GM10266 (cell line): ENCODE measurements around the gene DUSP3.
A peak's percentile ranks its signal among the peaks of the same experiment; 100 is the strongest.

Experiments used
- DNase-seq: peaks from one replicate; pipeline ENCODE4 v3.0.0; 2012; ENCODE audit errors: extremely low spot score
- CTCF ChIP-seq: IDR thresholded peaks from 2 replicates; pipeline ENCODE4 v1.5.1; 2012; ENCODE audit warnings: mild to moderate bottlenecking, low read depth; ENCODE audit not compliant: control insufficient read depth, insufficient read depth; ENCODE audit errors: missing control alignments

Gene DUSP3

DNA sequence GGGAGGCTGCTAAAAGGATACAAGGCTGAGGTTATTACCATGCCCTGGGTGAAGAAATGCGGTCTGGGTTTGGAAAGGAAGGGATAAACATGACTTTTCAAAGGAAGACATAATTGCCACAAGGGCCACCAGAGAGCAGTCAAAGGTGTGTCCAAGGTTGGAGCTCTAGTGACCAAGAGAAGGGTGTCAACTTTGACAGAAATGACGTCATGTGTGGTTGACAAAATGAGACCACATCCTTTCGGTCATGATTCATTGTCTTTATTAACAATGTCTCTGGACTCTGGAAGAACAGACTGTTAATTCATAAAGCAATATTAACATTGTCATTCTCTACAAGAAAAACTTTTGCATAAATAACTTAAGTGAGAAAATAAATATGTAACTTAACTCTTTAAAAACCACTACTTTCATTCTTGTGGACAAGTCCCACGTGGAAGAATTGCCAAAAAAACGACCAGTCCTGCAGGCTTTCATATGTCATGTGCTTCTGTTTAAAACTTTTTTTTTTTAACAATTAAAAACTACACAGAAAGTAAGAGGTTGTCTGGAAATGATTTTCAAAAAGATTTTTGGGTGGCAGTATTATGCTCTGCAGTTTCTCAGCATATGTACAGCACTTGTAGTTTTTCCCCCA is 25.2 kb downstream of the DUSP3 start:
- TF ChIP-seq CTCF = no peak
- DNase-seq = peak; percentile 66

DNA sequence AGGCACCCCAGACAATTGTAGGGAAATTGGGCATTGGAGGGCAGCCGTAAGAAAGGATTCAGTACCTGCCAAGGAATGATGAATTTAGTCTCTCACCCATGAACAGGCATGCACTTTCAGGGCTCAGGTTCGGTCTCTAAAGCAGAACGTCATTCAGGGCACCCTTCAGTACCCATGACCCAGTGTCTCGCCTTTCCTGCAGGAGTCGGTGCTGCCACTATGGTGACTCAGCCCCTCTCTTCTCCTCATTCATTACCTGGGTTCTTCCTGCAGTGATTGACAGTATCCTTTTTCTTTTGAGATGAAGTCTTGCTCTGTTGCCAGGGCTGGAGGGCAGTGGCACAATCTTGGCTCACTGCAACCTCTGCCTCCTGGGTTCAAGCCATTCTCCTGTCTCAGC is 28.6 kb downstream of the DUSP3 start:
- TF ChIP-seq CTCF = no peak
- no peak for DNase-seq

GRCh38 chr17:43745541-43745940 is 33.2 kb downstream of the DUSP3 start:
- no peak for DNase-seq
- TF ChIP-seq CTCF = no peak

GRCh38 chr17:43741636-43742035 is 37.1 kb downstream of the DUSP3 start:
- no peak for TF ChIP-seq CTCF
- DNase-seq = no peak

- no peak for TF ChIP-seq CTCF
- no peak for DNase-seq
These were observed 38.2 kb downstream of the DUSP3 start for GRCh38 chr17:43740541-43740940.

- DNase-seq = no peak
- TF ChIP-seq CTCF = no peak
These were observed 41.1 kb downstream of the DUSP3 start for GRCh38 chr17:43737722-43738121.

DNA sequence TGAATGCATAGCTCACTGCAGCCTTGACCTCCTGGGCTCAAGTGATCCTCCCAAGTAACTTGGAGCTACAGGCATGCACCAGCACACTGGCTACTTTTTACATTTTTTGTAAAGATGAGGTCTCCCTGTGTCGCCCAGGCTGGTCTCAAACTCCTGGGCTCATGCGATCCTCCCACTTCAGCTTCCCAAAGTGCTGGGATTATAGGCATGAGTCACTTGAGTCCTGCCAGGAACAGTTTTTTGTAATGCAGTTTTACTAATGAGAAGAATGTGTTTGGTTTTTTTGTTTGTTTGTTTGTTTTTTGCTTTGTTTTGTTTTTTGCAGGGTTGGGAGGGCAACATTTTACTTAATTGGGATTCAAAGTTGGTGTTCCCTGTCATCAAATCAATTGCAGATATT is 42.4 kb downstream of the DUSP3 start:
- no peak for TF ChIP-seq CTCF
- no peak for DNase-seq
